HG02678 (cell line): Measurements from ENCODE around the gene MMD.

Source experiments
- ATAC-seq: cut with Tn5 transposase; IDR thresholded peaks from one replicate; pipeline ENCODE4 v1.9.1; 2021; ENCODE audit warnings: mild to moderate bottlenecking, moderate library complexity; ENCODE audit not compliant: unreplicated experiment

MMD gene

DNA sequence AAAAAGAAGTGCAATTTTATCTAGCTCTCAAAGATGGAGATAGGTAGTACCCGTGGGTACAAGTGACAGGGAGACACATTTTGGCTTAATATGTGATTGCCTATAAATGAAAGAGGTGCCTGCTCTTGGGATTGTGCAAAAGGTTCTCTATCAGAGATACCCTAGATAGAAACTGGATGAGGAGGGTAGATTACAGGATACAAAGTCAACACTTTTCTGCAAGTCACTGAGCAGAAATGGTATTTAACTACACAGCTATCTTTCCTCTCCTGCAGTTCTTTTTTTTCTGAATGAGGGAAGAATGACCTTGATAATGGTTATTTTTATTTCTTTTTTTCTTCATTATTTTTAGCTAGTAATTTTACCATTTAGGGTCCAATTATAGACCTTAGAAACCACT is 67.6 kb downstream of the MMD start:
- no peak for ATAC-seq

DNA sequence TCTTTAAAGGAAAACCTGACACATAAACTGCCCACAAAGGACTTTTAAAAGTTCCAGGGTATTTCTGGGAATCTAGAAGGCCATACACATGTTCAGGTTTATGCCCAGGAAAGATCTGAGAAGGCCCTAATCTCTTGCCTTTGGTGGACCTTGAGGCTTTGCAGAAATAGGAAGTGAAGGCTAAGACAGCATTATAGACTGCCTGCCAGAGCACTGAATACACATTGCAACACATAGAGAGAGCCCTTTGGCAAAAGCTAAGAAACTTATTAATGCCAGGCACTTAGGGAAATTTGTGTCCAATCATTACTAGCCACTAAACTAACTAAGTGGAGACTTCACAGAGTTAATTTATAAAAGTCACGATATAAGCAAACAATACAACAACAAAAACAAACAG is 70.4 kb downstream of the MMD start:
- no peak for ATAC-seq

DNA sequence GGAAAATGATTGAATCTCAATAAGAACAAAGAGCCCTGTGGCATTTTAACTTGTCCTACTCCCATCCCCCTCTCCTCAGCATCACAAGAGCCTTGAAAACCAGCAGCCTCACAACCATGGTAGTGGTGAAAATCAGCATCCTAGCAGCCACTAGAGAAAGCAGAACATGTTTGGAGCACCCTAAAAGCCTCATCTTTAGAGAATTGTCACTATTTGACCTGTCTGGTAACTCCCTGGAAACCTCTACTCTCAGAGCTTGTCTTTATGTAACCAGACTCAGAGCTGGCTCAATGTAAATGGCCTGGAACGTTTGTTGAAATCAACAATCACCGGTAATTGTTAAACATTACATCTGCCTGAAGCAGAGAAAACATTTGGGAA is 70.8 kb downstream of the MMD start:
- no peak for ATAC-seq

DNA sequence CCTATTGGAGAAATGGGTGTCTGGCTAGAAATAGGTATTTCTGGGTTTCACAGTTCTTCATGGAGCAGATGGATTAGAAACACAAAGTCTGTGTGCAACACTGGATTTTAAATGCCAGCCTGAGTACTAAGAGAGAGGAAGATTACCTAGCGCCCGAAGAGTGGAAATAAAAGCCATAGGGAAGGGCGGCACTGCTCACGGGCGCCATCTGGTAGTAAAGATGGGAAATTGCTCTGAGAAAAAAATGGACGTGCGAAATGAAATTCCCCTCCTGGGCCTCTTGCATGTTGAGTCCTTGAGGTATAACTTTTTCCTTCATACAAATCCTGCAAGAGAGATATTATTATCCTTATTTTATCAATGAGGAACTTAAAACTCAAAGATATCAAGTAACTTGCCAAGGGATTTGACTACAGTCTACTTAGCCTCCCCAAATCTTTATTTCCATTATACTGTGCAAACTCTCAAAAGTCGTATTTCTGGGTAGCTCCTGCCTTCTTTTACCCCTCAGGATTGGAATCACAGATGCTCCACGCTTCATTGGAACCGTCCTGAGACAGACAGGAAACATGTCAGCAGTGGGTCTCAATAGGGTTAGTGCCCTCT is 72.8 kb downstream of the MMD start:
- ATAC-seq = no peak

DNA sequence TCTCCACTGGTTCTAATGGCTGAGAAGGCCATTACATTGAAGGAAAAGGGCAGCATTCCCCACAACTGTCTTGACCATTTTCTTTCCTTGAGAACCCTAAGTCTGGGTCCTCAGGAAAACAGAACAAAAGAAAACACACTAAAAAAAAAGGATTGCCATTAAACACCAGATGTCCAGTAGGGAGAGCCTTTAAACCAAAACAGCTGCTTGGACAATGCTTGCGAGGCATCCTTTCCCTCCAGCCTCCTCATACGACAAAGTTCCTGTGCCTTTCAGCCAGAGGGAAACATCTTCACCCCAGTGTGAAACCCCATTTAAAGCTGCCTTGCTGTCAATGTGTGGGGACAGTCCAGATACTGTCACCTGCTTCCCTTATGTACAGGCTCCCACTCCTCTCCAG is 74.3 kb downstream of the MMD start:
- no peak for ATAC-seq

DNA sequence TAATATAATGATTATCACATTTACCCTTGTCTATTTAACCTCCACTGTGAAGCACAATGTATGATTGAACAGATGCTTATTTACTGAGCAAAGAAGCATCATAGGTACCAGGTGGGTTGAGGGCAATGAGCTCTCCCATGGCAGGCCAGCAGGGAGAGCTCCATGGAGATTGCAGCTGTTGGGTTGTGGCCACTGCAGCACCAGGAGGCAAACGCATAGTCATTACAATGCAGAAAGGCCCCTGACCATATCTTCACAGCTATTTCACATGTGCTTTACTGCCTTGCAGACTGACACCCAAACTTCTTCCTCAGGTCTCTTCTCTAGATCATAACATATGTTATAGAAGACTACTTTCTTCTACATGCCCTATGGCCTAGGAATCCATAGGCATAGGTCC is 75.0 kb downstream of the MMD start:
- no peak for ATAC-seq

DNA sequence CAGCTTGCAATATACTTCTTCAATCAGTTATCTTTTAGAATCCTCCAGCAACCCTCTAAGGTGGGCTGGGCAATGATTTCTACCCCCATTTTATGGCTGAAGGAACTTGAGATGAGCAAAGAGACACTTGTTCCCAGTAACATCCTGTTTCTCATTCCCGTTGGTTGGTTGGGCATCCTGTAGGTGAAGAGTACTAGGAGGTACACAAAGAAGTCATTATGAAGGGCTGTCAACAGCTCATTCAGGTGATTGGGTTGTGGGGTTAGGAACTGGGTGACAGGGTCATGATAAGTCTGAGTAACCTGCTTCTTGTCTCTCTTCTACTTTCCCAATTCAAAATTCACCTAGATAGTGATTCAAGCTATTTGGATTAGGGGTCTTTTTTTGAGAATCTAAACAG is 76.5 kb downstream of the MMD start:
- ATAC-seq = no peak

DNA sequence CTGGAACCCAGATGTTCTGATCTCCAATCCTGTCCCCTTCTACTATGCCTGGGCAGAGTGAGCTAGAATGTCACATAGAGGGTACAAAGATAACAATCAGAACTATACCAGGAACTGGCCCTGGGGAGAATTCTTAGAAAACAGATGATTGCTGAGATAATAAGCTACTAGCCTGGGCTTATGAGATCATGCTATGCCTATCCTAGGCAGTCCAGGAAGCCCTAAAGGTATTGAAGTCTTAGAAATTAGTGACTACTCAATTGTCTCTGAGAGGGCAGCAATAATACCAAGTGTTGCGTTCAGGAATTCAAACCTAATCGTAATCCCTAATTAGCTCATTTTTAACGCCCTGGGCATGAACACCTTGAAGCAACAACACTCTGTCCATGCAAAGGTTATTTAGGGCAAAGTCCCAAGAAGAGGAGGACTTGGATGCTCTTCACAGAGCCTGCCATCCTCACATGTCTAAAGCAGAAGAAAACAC is 77.1 kb downstream of the MMD start:
- no peak for ATAC-seq

DNA sequence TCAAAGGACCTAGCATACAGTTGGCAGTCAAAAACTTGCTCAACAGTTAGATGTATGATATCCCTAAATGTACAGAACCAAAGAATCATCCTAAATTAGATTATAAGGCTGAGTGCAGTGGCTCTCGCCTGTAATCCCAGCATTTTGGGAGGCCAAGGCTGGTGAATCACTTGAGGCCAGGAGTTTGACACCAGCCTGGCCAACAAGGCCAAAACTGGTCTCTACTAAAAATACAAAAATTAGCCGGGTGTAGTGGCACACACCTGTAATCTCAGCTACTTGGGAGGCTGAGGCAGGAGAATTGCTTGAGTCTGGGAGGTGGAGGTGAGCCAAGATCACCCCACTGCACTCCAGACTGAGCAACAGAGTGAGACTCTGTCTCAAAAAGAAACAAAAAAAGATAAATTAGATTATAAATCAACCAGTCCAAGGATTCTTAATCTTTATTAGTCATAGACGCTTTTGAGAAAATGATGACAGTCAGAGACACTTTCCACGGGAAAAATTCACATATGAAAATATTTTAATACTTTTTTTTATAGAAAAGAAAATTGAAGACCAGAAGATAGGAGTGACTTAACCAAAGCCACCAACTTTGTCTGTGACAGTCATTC is 77.6 kb downstream of the MMD start:
- ATAC-seq = no peak

DNA sequence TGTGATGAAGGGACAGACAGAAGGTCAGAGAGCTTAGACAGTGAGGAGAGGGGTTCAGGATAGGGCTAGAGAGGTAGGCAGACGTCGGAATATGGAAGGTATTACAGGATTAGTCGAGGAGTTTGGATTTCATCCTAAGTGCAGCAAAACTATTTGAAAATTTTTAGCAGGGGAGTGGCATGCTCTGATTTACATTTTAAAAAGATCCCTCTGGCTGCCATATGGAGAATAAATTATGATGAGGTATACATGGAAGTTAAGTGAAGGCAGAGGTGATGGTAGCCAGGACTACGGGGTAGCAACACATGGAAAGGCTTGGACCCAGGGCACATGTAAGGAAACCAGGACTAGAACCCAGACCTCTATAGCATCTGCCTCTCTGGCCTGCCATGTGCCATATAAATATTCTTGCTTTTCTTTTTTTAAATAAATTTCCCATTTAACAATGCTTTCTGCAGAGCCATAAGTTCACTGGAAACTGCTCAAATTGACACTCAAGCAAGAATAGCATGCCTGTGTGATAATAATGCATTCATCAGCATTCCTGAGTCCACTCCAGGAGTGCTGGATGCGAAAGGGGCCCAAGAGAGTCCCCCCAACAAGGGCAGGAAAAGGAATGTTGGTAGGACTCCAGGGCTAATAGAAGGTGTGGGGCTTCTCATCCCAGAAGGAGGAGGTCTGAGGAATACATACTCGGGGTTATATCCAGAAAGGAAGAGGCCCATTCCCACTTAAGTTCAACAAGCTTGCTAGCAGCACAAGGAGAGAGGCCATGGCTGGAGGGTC is 78.6 kb downstream of the MMD start:
- ATAC-seq = no peak
